Fibroblast of gingiva (primary cell): ENCODE measurements around the gene GM2A.
A peak's percentile ranks its signal among the peaks of the same experiment; 100 is the strongest.
"Not testable (repeated sequence)": the region's sequence is repeated elsewhere in the genome, so short reads cannot be mapped to it uniquely, and the experiment has no call there.

Experiments
- DNase-seq: peaks from one replicate; pipeline ENCODE4 v3.0.0-alpha.2; 2011; ENCODE audit warnings: low read depth

The GM2A gene

GRCh38 chr5:151253605-151253950 is 593 bp downstream of the GM2A start:
- DNase-seq = no peak

DNA sequence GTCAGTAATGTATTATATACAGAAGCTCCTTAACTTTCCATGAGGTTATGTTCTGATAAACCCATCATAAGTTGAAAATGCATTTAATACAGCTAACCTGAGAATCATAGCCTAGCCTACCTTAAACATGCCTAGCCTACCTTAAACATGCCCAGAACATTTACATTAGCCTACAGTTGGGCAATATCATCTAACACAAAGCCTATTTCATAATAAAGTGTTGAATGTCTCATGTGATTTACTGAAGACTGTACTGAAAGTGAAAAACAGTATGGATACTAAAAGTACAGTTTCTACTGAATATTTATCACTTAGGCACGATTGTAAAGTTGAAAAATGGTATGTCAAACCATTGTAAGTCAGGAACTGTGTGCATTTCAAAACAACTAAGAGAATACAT is 1.6 kb downstream of the GM2A start:
- DNase-seq = no peak

- not testable (repeated sequence) for DNase-seq
Observed at GRCh38 chr5:151254990-151255389, 2.0 kb downstream of the GM2A start.

DNA sequence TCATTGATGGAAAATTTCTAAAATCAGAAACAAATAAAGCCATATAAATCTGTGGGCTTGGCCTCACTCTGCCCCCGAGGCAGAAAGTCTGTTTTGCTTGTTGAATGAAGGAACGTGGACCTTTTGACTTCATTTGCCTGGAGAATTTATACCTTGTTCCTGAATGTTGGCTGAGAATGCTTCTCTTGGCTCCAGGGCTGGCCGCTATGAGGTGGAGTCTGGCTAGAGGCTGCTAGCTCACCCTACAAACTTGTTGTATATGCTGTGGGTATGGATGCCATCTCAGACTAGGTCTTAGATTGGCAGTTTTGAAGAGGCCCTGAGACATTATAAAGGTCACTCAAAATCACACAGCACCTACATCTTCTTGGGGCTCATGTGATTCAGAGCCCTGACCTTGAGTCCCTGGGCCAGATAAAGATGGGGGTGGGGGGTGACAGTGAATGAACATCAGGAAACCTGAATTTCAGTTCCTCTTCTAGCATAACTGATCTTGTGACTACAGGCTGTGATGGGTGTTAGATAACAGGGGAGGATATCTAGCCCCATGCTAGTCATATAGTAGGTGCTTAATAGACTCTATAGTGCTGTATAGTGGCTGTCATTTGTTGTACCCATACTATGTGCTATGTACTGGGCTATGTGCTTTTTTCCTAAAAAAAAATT is 2.8 kb downstream of the GM2A start:
- no peak for DNase-seq

GRCh38 chr5:151257731-151258181 is 4.8 kb downstream of the GM2A start:
- peak; percentile 15 for DNase-seq

DNA sequence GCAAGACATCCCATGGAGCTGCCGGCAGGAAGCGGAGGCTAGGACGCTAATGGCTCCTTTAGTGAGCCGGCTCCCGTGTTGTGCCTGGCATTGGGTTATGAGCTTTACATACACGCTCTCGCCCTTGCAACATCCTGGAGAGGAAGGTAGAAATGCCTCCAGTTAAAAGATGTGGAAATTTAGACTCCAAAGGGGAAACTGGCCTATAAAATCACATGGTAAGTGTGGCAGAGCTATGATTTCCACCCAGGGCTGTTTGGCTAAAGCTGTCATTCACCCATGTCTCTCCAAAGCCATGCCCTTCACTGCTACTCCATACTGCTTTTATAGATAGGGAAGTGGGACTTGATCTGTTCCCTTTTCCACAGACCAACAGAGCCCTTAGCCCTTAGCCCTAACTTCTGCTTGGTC is 5.2 kb downstream of the GM2A start:
- DNase-seq = no peak

DNA sequence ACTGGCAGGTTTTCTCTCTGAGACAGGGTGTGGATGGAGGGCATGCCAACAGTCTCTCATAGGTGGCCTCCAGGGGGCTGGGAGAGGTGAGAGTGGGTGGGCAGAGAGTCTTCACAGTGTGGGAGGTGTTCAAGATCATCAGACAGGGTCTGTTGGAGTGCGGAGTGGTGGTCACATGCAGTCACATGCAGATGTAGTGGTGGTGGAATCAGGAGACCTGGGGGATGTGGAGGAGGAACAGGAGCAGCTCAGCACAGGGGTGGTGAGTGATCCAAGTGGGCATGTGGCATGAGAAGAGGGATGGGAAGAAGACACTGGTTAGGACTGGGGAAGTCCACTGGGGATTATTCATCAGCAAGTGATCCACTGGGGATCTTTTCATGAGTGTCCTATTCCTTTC is 5.8 kb downstream of the GM2A start:
- DNase-seq = no peak

- no peak for DNase-seq
Observed at GRCh38 chr5:151259931-151260330, 6.9 kb downstream of the GM2A start.

DNA sequence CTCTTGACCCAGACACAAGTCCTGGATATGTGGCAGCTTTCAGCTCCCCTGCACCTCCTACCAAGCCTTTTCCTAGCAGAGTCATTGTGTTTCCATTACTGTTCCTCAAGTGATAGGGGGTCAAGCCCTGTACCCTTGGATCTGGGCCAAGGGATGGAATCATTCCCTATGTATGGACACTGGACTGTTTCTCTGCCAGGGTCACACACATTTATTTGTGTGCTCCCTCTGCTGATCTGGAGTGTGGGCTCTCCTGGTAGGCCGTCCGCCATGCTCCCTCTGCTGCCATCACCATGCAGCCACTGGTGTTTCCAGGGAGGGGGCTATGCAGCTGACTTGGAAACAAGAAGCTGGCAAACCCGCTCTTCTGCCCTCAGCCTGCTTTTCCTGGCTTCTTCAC is 9.5 kb downstream of the GM2A start:
- no peak for DNase-seq

GRCh38 chr5:151264113-151264512 is 11.1 kb downstream of the GM2A start:
- DNase-seq = peak; percentile 16

DNA sequence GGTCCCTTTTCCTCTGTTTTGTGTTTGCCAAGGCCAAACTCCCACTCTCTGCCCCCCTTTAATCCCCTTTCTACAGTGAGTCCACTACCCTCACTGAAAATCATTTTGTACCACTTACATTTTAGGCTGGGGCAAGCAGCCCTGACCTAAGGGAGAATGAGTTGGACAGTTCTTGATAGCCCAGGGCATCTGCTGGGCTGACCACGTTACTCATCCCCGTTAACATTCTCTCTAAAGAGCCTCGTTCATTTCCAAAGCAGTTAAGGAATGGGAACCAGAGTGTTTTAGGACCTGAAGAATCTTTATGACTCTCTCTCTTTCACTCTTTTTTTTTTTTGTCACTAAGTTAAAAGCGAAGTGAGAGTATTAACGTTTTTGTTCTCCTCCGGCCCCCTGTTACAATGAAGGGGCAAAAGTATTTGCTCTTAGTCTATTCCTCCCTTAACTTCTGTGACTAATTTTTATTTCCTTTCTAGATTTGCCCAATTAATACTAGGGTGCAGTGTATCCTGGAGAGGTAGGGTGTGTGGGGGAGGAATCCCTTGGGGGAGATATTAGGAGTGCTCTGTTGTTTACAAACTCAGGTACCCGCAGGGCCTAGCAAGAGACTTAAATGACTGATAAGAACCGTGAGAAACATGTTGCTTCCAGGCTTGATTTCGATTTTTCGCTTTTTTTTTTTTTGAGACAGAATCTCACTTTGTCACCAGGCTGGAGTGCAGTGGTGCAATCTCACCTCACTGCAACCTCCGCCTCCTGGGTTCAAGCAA is 14.7 kb downstream of the GM2A start:
- no peak for DNase-seq

DNA sequence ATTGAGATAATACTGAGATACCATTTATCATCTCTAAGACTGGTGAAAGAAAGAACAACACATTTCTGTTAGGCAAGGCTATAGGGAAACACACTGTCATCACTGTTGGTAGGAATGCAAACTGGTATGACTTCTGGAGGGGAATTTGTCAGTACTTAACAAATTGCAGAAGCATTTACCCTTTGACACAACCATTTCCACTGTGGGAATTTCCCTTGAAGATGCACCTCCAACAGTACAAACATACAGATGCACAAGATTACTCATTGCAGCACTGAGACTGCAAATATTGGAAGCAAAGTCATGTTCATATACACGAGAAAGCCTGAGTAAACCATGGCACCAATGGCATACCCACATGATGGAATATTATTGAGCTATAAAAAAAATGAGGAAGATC is 17.6 kb downstream of the GM2A start:
- peak; percentile 13 for DNase-seq

- no peak for DNase-seq
Observed at GRCh38 chr5:151271336-151271735, 18.4 kb downstream of the GM2A start.

- no peak for DNase-seq
Observed at GRCh38 chr5:151274666-151275065, 21.7 kb downstream of the GM2A start.

DNA sequence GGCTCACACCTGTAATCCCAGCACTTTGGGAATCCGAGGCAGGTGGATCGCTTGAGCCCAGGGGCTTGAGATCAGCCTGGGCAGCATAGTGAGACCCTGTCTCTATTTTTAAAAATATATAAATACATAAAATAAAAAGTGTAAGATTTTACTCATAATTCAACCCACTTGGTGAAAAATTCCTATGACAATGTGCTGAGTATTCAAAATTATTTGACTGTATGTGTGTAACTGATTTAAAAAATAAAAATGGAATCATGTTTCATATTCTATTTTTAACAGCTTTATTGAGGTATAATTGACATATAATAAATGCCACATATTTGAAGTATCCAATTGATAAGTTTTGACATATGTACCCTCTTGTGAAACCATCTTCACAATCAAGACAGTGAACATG is 22.8 kb downstream of the GM2A start:
- DNase-seq = no peak

- DNase-seq = no peak
Observed at GRCh38 chr5:151278845-151279244, 25.9 kb downstream of the GM2A start.

DNA sequence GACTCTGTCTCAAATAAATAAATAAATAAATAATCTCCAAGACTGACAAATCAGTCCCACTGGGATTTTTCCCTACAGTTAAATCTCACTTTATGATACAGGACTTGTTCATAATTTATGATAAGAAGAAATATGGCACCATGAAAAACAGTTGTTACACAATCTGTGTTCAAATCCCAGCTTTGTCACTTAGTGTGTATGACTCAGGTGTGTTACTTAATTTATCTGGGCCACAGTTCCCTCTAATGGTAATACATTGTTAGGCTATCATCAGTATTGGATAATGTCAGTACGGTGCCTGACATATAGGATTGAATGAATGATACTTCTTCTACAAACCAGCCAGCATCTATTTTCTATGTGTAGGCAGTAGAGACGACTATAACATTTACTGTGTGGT is 27.5 kb downstream of the GM2A start:
- no peak for DNase-seq

DNA sequence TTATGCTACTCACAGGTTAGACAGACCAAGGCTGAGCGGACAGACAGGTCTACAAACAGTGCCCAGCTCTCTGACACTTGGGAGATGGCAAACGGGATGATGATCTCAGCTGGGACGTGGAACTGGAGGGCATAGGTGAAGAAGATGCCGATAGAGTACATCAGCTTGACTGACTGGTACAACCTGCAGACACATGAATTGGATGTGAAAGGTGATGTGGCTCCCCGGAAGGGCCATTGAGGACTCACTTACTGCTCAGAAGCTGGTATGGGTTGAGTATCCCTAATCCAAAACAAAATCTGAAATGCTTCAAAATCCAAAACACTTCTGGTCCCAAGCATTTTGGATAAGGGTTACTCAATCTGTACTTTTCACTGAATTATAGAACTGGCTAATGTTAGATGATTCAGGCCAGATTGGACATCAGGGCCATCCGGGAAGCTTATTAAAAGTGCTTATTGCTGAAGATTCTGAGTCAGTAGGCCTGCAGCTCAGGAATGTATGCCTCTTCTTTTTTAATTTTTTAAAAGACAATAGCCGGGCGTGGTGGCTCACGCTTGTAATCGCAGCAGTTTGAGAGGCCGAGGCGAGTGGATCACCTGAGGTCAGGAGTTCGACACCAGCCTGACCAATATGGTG is 28.1 kb downstream of the GM2A start:
- no peak for DNase-seq

GRCh38 chr5:151283120-151283825 is 30.3 kb downstream of the GM2A start:
- no peak for DNase-seq

DNA sequence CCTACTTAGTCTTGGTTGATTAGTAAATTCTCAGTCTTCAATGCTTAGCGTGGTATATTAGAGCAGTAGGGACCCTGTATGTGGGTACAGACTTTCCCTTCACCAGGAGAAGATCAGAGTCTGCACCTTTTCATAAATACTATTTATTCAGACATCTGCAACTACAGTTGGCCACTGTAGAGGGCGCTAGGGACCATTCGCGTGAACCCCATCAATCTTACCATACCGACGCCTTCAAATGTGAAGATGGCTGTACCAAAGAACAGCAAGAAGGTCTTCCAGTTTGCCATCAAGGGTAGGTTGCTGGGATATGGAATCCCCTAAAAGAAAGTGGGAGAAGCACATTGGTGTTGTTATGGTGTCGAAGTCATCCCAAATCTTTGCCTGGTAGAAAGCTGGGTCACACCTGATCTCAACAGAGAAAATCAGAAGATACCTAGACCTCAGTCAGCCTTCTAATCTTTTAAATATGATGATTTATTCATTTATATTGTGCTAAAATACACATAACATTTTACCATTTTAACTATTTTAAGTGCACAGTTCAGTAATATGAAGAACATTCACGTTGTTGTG is 31.5 kb downstream of the GM2A start:
- no peak for DNase-seq

GRCh38 chr5:151285683-151286082 is 32.7 kb downstream of the GM2A start:
- DNase-seq = no peak

- DNase-seq = no peak
Observed at GRCh38 chr5:151286246-151286645, 33.3 kb downstream of the GM2A start.
